Glutamatergic neuron (in vitro differentiated cells): ENCODE measurements around the gene SNTA1. TPM values are rescaled to one million over a fixed set of nuclear protein-coding genes. Genes with fewer than 3 reads are reported as not detected.

Experiments
- DNase-seq: peaks from one replicate; pipeline ENCODE4 v3.0.0; 2022
- H3K27ac Mint-ChIP-seq: one replicate; pipeline ENCODE4 v1.8.0; 2020; ENCODE audit warnings: mild to moderate bottlenecking, mixed read lengths, inconsistent platforms; ENCODE audit not compliant: unreplicated experiment
- H3K27me3 Mint-ChIP-seq: one replicate; pipeline ENCODE4 v1.8.0; 2020; ENCODE audit warnings: mild to moderate bottlenecking, moderate library complexity, mixed read lengths, inconsistent platforms; ENCODE audit not compliant: unreplicated experiment
- H3K36me3 Mint-ChIP-seq: one replicate; pipeline ENCODE4 v1.8.0; 2020; ENCODE audit warnings: mild to moderate bottlenecking, mixed read lengths, inconsistent platforms; ENCODE audit not compliant: unreplicated experiment
- H3K4me1 Mint-ChIP-seq: one replicate; pipeline ENCODE4 v1.8.0; 2020; ENCODE audit warnings: mild to moderate bottlenecking, low read depth, mixed read lengths, inconsistent platforms; ENCODE audit not compliant: unreplicated experiment
- H3K4me3 Mint-ChIP-seq: one replicate; pipeline ENCODE4 v1.8.0; 2020; ENCODE audit warnings: mild to moderate bottlenecking, mixed read lengths, inconsistent platforms; ENCODE audit not compliant: unreplicated experiment
- H3K9me3 Mint-ChIP-seq: one replicate; pipeline ENCODE4 v1.8.0; 2020; ENCODE audit warnings: mild to moderate bottlenecking, moderate library complexity, mixed read lengths, inconsistent platforms; ENCODE audit not compliant: unreplicated experiment
- CTCF ChIP-seq: fragments of 200-600 bp; sonication (generic); IDR thresholded peaks from one replicate; pipeline ENCODE4 v1.5.0; 2021; ENCODE audit not compliant: partially characterized antibody, unreplicated experiment
- total RNA-seq: library from RNA; stranded (reverse); fragmentation: NEBNext Ultra II Directional; extraction: Animal tissue kit (Norgen Biotek cat#: 25700); gene quantifications from one replicate; pipeline ENCODE4 v1.2.1, GENCODE V29; 2021; ENCODE audit not compliant: unreplicated experiment

The SNTA1 gene
- total RNA-seq, 1 donor from 2014 or later, result 4.5 TPM

GRCh38 chr20:33370291-33370690, 73.3 kb downstream of the SNTA1 start:
- DNase-seq, result no peak
- Mint-ChIP-seq H3K9me3 (no peaks in the 10 kb centered on the region), H3K4me3 (no peak overlapping the region), H3K27ac (no peak overlapping the region), H3K27me3 (no peaks in the 10 kb centered on the region), H3K36me3 (no peaks in the 10 kb centered on the region), H3K4me1 (no peaks in the 10 kb centered on the region)
- TF ChIP-seq CTCF, result no peak

GRCh38 chr20:33362898-33363297, 80.7 kb downstream of the SNTA1 start:
- TF ChIP-seq CTCF, result no peak
- Mint-ChIP-seq H3K27me3 (no peaks in the 10 kb centered on the region), H3K36me3 (no peaks in the 10 kb centered on the region), H3K27ac (no peak overlapping the region), H3K4me3 (no peak overlapping the region), H3K4me1 (no peaks in the 10 kb centered on the region), H3K9me3 (no peaks in the 10 kb centered on the region)
- DNase-seq, result no peak

- H3K27ac Mint-ChIP-seq, result no peak overlapping the region
- no peaks in the 10 kb centered on the region for H3K27me3 Mint-ChIP-seq
- TF ChIP-seq CTCF, result no peak
- H3K4me3 Mint-ChIP-seq, result no peak overlapping the region
- no peaks in the 10 kb centered on the region for H3K4me1 Mint-ChIP-seq
- H3K9me3 Mint-ChIP-seq, result no peaks in the 10 kb centered on the region
- DNase-seq, result no peak
- no peaks in the 10 kb centered on the region for H3K36me3 Mint-ChIP-seq
Observed at GRCh38 chr20:33359399-33360261, 83.9 kb downstream of the SNTA1 start.

Other genes starting within 250 kb of the SNTA1 start
- gene BPIFA3, start 226.4 kb downstream of the SNTA1 start, total RNA-seq, result not detected
- gene BPIFA1, start 207.8 kb downstream of the SNTA1 start, total RNA-seq, result not detected
- not detected for gene BPIFB1, start 160.5 kb downstream of the SNTA1 start, total RNA-seq
- gene CDK5RAP1, start 42.2 kb downstream of the SNTA1 start, total RNA-seq, result 30.9 TPM
- gene CBFA2T2, start 46.3 kb upstream of the SNTA1 start, total RNA-seq, result 84.1 TPM
- not detected for gene C20orf144, start 218.6 kb upstream of the SNTA1 start, total RNA-seq
- 1.0 TPM for gene ACTL10, start 223.2 kb upstream of the SNTA1 start, total RNA-seq
- 146 TPM for gene NECAB3, start 230.7 kb upstream of the SNTA1 start, total RNA-seq
- 66.0 TPM for gene E2F1, start 242.6 kb upstream of the SNTA1 start, total RNA-seq